Uterus (tissue), 2 donors: ENCODE measurements around the gene CLCN3.

Source experiments
- POLR2A ChIP-seq, 2 donors: fragments of 450-650 bp; IDR thresholded peaks; one replicate each; pipeline ENCODE4 v1.6.1; 2016; ENCODE audit warnings: antibody characterized with exemption in 2 of 2, mild to moderate bottlenecking in 1 of 2, moderate library complexity in 1 of 2
- TF ChIP-seq, protein P1 (sequence below), 4 experiments: fragments of 200-600 bp in 2 of 4; fragments of 450-650 bp in 2 of 4; sonication (generic) in 2 of 4; IDR thresholded peaks; one replicate each; pipeline ENCODE4 v1.5.1; 2016 to 2019; ENCODE audit warnings: antibody characterized with exemption in 4 of 4, mild to moderate bottlenecking in 2 of 4, moderate library complexity in 1 of 4

DNA sequence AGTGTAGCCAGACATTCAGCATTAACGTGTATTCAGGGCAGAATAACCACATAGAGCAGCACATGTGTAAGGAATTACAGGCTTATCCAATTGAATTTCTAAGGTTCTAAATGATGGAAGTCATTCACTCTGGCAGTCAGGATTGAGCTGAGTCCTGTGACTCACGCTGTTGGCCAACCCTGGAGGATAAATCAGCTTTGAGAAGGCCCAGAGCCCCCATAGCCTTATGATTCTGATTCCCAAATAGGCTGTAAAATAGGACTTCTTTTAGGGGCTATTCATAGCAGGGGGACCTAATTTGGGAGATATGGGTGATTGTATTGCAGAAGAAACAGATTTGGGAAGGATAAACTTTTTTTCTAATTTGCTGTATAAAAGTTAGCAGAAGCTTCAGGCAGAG, 145.5 kb downstream of the CLCN3 start:
- TF ChIP-seq, protein P1, sequence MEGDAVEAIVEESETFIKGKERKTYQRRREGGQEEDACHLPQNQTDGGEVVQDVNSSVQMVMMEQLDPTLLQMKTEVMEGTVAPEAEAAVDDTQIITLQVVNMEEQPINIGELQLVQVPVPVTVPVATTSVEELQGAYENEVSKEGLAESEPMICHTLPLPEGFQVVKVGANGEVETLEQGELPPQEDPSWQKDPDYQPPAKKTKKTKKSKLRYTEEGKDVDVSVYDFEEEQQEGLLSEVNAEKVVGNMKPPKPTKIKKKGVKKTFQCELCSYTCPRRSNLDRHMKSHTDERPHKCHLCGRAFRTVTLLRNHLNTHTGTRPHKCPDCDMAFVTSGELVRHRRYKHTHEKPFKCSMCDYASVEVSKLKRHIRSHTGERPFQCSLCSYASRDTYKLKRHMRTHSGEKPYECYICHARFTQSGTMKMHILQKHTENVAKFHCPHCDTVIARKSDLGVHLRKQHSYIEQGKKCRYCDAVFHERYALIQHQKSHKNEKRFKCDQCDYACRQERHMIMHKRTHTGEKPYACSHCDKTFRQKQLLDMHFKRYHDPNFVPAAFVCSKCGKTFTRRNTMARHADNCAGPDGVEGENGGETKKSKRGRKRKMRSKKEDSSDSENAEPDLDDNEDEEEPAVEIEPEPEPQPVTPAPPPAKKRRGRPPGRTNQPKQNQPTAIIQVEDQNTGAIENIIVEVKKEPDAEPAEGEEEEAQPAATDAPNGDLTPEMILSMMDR (IDR thresholded peaks at IDR 0.05), result no peak
- no peak for TF ChIP-seq POLR2A (IDR thresholded peaks at IDR 0.05)
